ES-I3 (cell line): ENCODE measurements around the gene TTYH2.
"Not testable (repeated sequence)": the region's sequence is repeated elsewhere in the genome, so short reads cannot be mapped to it uniquely, and the experiment has no call there.

ENCODE experiments used
- H3K36me3 ChIP-seq: 2 replicates; pipeline ENCODE4 v1.6.1; 2013; ENCODE audit warnings: mild to moderate bottlenecking, low read length, control low read depth, moderate library complexity; ENCODE audit not compliant: insufficient read depth
- H3K4me1 ChIP-seq: 2 replicates; pipeline ENCODE4 v1.6.1; 2013; ENCODE audit warnings: mild to moderate bottlenecking, control low read depth, low read length; ENCODE audit not compliant: insufficient read depth
- H3K9ac ChIP-seq: 2 replicates; pipeline ENCODE4 v1.6.1; 2013; ENCODE audit warnings: low read depth, mild to moderate bottlenecking, low read length, moderate library complexity
- H3K9me3 ChIP-seq: 2 replicates; pipeline ENCODE4 v1.6.1; 2013; ENCODE audit warnings: mild to moderate bottlenecking, low read length, moderate library complexity; ENCODE audit not compliant: control insufficient read depth, insufficient read depth

TTYH2 gene

DNA sequence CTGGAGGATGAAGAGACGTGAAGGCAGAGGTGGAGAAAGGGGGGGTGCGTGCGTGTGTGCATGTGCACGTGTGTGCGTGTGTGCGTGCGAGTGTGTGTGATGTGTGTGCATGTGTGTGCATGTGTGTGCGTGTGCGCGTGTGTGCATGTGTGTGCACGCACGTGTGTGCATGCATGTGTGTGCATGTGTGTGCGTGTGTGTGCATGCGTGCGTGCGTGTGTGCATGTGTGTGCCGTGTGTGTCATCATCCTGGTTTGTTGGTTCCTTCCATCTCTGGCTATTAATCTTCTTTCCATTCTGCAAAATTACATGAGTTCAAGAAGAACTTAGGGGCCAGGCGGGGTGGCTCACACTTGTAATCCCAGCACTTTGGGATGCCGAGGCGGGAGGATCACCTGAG, 26.9 kb upstream of the TTYH2 start:
- Histone ChIP-seq H3K36me3 (no peaks in the 10 kb centered on the region), H3K9ac (no peak overlapping the region), H3K9me3 (no peaks in the 10 kb centered on the region), H3K4me1 (no peaks in the 10 kb centered on the region)

DNA sequence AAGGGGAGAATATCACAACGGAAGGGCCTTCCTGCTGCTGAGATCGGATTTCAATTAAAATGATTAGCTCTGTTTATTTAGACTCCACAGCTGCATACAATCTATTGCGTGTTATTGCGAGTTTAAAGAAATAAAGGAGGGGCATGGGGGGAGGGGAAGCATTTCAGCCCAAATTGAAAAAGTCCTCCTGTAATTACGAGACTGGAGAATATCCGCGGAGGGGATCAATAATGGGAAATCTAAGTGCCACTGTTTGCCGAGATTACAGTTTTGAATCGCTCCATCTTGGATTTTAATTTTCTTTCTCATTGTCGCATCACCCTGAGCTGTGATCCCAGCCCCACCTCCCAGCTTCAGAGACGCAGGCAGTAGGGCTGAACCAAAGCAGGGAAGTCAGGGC, 25.6 kb upstream of the TTYH2 start:
- Histone ChIP-seq H3K9me3 (no peaks in the 10 kb centered on the region), H3K9ac (no peak overlapping the region), H3K36me3 (no peaks in the 10 kb centered on the region), H3K4me1 (no peaks in the 10 kb centered on the region)

- not testable (repeated sequence) for H3K4me1 ChIP-seq, H3K9ac ChIP-seq
These were observed 24.7 kb upstream of the TTYH2 start for GRCh38 chr17:74188687-74189086.

DNA sequence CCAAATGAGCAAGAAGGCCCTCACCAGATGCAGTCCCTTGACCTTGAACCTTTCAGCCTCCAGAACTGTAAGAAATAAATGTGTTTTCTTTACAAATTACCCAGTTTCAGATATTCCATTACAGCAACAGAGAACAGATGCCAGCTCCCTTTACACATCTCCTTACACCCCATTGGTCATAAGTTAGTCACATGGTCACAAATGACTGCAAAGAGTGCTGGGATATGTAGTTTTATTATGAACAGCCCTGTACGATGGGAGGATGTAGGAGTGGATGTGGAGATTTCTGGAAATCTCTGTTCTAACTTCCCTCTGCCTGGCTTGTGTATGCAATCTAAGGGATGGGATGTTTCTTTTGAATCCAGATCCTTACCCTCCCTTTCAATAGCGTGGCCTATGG, 23.2 kb upstream of the TTYH2 start:
- Histone ChIP-seq H3K9ac (no peak overlapping the region), H3K9me3 (no peaks in the 10 kb centered on the region)

More at GRCh38 chr17:74188687-74189086, 24.7 kb upstream of the TTYH2 start:
- not testable (repeated sequence) for H3K9me3 ChIP-seq, H3K36me3 ChIP-seq

GRCh38 chr17:74190807-74191406, 22.5 kb upstream of the TTYH2 start:
- Histone ChIP-seq H3K9me3 (no peaks in the 10 kb centered on the region), H3K36me3 (no peaks in the 10 kb centered on the region), H3K4me1 (no peaks in the 10 kb centered on the region), H3K9ac (no peak overlapping the region)

More for the DNA sequence above, 23.2 kb upstream of the TTYH2 start:
- H3K36me3 ChIP-seq: no peaks in the 10 kb centered on the region
- H3K4me1 ChIP-seq: no peaks in the 10 kb centered on the region

GRCh38 chr17:74192950-74193781, 20.2 kb upstream of the TTYH2 start:
- peaks cover 4% of the 10 kb centered on the region; the same call in 1 of the 2 replicates for H3K4me1 ChIP-seq
- no peaks in the 10 kb centered on the region for H3K36me3 ChIP-seq
- H3K9ac ChIP-seq: no peak overlapping the region
- no peaks in the 10 kb centered on the region for H3K9me3 ChIP-seq

GRCh38 chr17:74194682-74195081, 18.7 kb upstream of the TTYH2 start:
- Histone ChIP-seq H3K36me3 (no peaks in the 10 kb centered on the region), H3K4me1 (peaks cover 4% of the 10 kb centered on the region; the same call in 1 of the 2 replicates), H3K9ac (no peak overlapping the region), H3K9me3 (no peaks in the 10 kb centered on the region)

DNA sequence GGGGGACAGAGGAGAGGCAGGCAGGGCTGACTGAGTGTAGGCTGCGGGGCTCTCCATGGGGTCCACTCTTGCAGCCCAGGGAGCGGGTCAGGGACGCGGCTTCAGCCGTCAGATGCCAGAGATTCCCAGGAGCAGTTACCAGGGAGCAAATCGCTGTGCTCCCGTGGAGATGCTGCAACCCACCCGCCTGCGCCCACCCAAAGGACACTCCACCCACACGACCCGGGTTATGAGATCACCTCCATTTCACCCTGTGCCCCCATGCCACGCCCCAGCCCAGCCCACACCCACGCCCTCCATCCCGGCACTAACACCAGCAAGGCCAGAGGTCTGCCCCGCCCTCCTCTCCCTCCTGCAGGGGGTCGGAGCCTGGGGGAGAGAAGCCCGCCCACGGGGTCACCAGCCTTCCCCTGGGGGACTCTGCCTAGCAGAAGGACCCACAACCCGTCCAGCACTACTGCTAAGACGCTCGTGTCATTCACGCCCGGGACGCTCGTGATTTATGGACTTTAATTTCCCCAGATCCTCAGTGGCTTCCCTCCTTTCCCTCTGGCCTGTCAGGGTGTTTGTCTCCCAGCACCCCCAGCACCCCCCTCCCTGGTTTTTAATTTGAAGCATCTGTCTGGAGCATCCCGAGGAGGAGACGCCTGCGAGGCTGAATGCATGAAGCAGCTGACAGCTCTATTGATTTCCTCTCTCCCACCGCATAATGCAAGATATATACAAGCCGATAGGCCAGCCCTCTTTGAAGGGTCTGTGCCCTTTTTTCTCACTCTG, 16.6 kb upstream of the TTYH2 start:
- Histone ChIP-seq H3K9me3 (no peaks in the 10 kb centered on the region), H3K4me1 (peaks cover 4% of the 10 kb centered on the region; the same call in 1 of the 2 replicates), H3K9ac (no peak overlapping the region), H3K36me3 (no peaks in the 10 kb centered on the region)

DNA sequence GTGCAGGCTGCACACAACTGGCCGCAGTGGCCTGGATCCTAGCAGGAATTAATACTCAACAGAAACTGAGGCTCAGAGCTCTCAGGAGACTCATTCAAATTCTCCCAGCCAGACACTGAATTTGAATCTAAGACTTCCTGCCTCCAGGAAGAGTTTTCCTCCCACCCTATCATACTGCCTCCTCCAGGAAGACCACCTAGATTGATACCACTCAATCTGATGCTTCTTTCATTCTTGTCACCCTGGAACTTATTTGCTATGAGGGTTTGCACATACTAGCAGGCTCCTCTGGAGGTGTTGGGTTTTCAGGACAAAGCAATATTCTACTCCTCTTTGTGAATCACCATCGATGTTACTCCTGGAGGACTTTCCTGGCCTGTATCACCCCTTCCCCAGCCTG, 15.6 kb upstream of the TTYH2 start:
- Histone ChIP-seq H3K9me3 (no peaks in the 10 kb centered on the region), H3K4me1 (peaks cover 6% of the 10 kb centered on the region; the same call in 1 of the 2 replicates), H3K36me3 (no peaks in the 10 kb centered on the region), H3K9ac (no peak overlapping the region)

- Histone ChIP-seq H3K4me1 (peaks cover 8% of the 10 kb centered on the region; the same call in 1 of the 2 replicates), H3K9ac (no peak overlapping the region), H3K9me3 (no peaks in the 10 kb centered on the region), H3K36me3 (no peaks in the 10 kb centered on the region)
These were observed 14.7 kb upstream of the TTYH2 start for GRCh38 chr17:74198694-74199093.

- Histone ChIP-seq H3K36me3 (peaks cover 6% of the 10 kb centered on the region; the same call in 1 of the 2 replicates), H3K9ac (peak overlapping the region; percentile 36; the same call in 1 of the 2 replicates), H3K4me1 (peaks cover 8% of the 10 kb centered on the region; the same call in 1 of the 2 replicates), H3K9me3 (no peaks in the 10 kb centered on the region)
These were observed 13.9 kb upstream of the TTYH2 start for GRCh38 chr17:74199306-74200092.

- Histone ChIP-seq H3K4me1 (peaks cover 12% of the 10 kb centered on the region), H3K9ac (peak overlapping the region; percentile 36; the same call in 1 of the 2 replicates), H3K9me3 (no peaks in the 10 kb centered on the region), H3K36me3 (peaks cover 11% of the 10 kb centered on the region)
These were observed 13.3 kb upstream of the TTYH2 start for GRCh38 chr17:74200112-74200511.

DNA sequence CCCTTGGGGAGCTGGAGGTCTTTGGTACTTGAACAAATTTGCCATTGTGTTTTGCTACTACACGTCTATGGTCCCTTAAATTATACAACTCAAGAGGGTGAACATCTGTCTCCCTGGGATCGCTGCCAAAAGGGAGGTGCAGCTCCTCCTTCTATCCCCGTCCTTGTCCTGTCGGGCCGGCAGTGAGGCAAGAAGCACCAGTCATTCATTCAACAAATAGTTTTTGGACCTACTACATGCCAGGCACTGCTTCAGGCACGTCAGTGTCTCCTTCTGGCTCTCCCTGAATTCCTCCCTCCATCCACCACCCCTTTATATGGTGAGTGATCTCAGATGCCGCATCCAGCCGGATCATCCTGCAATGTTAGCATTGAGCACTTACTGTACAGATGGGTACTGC, 12.1 kb upstream of the TTYH2 start:
- Histone ChIP-seq H3K9ac (no peak overlapping the region), H3K9me3 (no peaks in the 10 kb centered on the region), H3K36me3 (peaks cover 20% of the 10 kb centered on the region), H3K4me1 (peaks cover 17% of the 10 kb centered on the region)

- peaks cover 14% of the 10 kb centered on the region for H3K4me1 ChIP-seq
- no peaks in the 10 kb centered on the region for H3K9me3 ChIP-seq
- peaks cover 23% of the 10 kb centered on the region for H3K36me3 ChIP-seq
- H3K9ac ChIP-seq: no peak overlapping the region
These were observed 11.4 kb upstream of the TTYH2 start for GRCh38 chr17:74201948-74202347.
